Natural killer cell (primary cell): Measurements from ENCODE around the gene VPS4B. TPM values are rescaled to one million over a fixed set of nuclear protein-coding genes. Genes with fewer than 3 reads are reported as not detected.

Source experiments
- ATAC-seq, 3 donors: fragments of 150-1000 bp in 2 of 3; fragments of 200-7000 bp in 1 of 3; cut with Tn5 transposase; 1 replicate in 1 of 3; 2 replicates in 2 of 3; pipeline ENCODE4 v1.10.0; 2021; ENCODE audit warnings: mild to moderate bottlenecking in 2 of 3, moderate library complexity in 2 of 3
- DNase-seq, 2 donors: peaks; one replicate each; pipeline versions ENCODE4 v3.0.0 to v3.0.0-alpha.2; 2013 to 2021; ENCODE audit warnings: mixed read lengths in 1 of 2
- H3K27ac ChIP-seq: one replicate; pipeline ENCODE4 v1.5.1; 2013; ENCODE audit warnings: mild to moderate bottlenecking, low read length
- H3K27me3 ChIP-seq: one replicate; pipeline ENCODE4 v1.6.1; 2013; ENCODE audit warnings: low read length; ENCODE audit not compliant: control insufficient read depth, insufficient read depth
- H3K36me3 ChIP-seq: one replicate; pipeline ENCODE4 v1.6.1; 2013; ENCODE audit warnings: low read length; ENCODE audit not compliant: control insufficient read depth, insufficient read depth
- H3K4me1 ChIP-seq: one replicate; pipeline ENCODE4 v1.6.1; 2013; ENCODE audit warnings: low read length; ENCODE audit not compliant: control insufficient read depth, insufficient read depth
- H3K4me3 ChIP-seq: one replicate; pipeline ENCODE4 v1.5.1; 2013; ENCODE audit warnings: low read length
- H3K9me3 ChIP-seq: one replicate; pipeline ENCODE4 v1.6.1; 2013; ENCODE audit warnings: low read length; ENCODE audit not compliant: control insufficient read depth, insufficient read depth
- H3K27ac Mint-ChIP-seq, 2 donors: one replicate each; pipeline ENCODE4 v1.8.0; 2022; ENCODE audit warnings: mild to moderate bottlenecking in 2 of 2, mixed read lengths in 2 of 2, moderate library complexity in 1 of 2
- H3K27me3 Mint-ChIP-seq, 2 donors: one replicate each; pipeline ENCODE4 v1.8.0; 2022; ENCODE audit warnings: low read depth in 2 of 2, mixed read lengths in 2 of 2
- H3K36me3 Mint-ChIP-seq: one replicate; pipeline ENCODE4 v1.8.0; 2022; ENCODE audit warnings: mixed read lengths
- H3K4me1 Mint-ChIP-seq, 2 donors: one replicate each; pipeline ENCODE4 v1.8.0; 2022; ENCODE audit warnings: mixed read lengths in 2 of 2
- H3K4me3 Mint-ChIP-seq: one replicate; pipeline ENCODE4 v1.8.0; 2022; ENCODE audit warnings: mild to moderate bottlenecking, moderate library complexity, mixed read lengths
- H3K9me3 Mint-ChIP-seq, 2 donors: one replicate each; pipeline ENCODE4 v1.8.0; 2022; ENCODE audit warnings: mixed read lengths in 2 of 2
- CTCF ChIP-seq: fragments of 200-600 bp; IDR thresholded peaks from one replicate; pipeline ENCODE4 v1.8.0; 2022; ENCODE audit warnings: antibody characterized with exemption
- WGBS: methylation state at CpG from one replicate; pipeline ENCODE4 v1.1.7; 2013; ENCODE audit warnings: missing lambda C conversion rate; ENCODE audit not compliant: insufficient coverage; 5-methylcytosine and 5-hydroxymethylcytosine counted together
- intact Hi-C: fragments of 100-400 bp; cut with micrococcal nuclease; formaldehyde crosslinking; loops from one replicate; pipeline ENCODE4 v1.14.2; 2022
- total RNA-seq, 4 donors: library from RNA; stranded (reverse); fragments of 120-200 nt in 1 of 4; gene quantifications; one replicate each; pipeline versions ENCODE4 v1.2.3 to v1.2.4, GENCODE V29; 2013 to 2022

Gene VPS4B
- total RNA-seq, 3 donors from 2014 or later (not counting 1 experiment from before 2014, with no cell fraction given), result 101 to 128 (median 107) TPM

- H3K4me3 ChIP-seq, result no peak overlapping the region
- no peaks in the 10 kb centered on the region for H3K9me3 ChIP-seq
- WGBS, result 74% methylated on average over 2 of the region's 2 CpGs
- intact Hi-C loops, result no loop called here
- no peaks in the 10 kb centered on the region for H3K36me3 ChIP-seq
- H3K4me3 Mint-ChIP-seq, result no peak overlapping the region
- no peak overlapping the region for H3K27ac Mint-ChIP-seq
- H3K27me3 Mint-ChIP-seq, result peaks cover 19 to 56% of the 10 kb centered on the region in 2 donors
- no peak for TF ChIP-seq CTCF
- H3K9me3 Mint-ChIP-seq, result no peaks in the 10 kb centered on the region
- ATAC-seq, result no peak
- no peaks in the 10 kb centered on the region for H3K36me3 Mint-ChIP-seq
- H3K27ac ChIP-seq, result no peak overlapping the region
- no peak for DNase-seq
- H3K4me1 Mint-ChIP-seq, result no peaks in the 10 kb centered on the region
- peaks cover 8% of the 10 kb centered on the region for H3K27me3 ChIP-seq
- H3K4me1 ChIP-seq, result no peaks in the 10 kb centered on the region
Measured at GRCh38 chr18:63430526-63430925, 8.2 kb upstream of the VPS4B start.

GRCh38 chr18:63427558-63427957 lies 5.3 kb upstream of the VPS4B start:
- Mint-ChIP-seq H3K36me3 (no peaks in the 10 kb centered on the region), H3K4me1 (peaks cover 14 to 15% of the 10 kb centered on the region in 2 donors), H3K27me3 (peaks cover 14 to 43% of the 10 kb centered on the region in 2 donors), H3K9me3 (peaks cover 0 to 2% of the 10 kb centered on the region in 2 donors), H3K4me3 (no peak overlapping the region), H3K27ac (no peak overlapping the region)
- no peak overlapping the region for H3K4me3 ChIP-seq
- ATAC-seq, result no peak
- peaks cover 8% of the 10 kb centered on the region for H3K27me3 ChIP-seq
- 81% methylated on average over 4 of the region's 4 CpGs for WGBS
- no peak overlapping the region for H3K27ac ChIP-seq
- intact Hi-C loops, result no loop called here
- no peak for DNase-seq
- no peaks in the 10 kb centered on the region for H3K36me3 ChIP-seq
- no peak for TF ChIP-seq CTCF
- H3K9me3 ChIP-seq, result no peaks in the 10 kb centered on the region
- H3K4me1 ChIP-seq, result peaks cover 4% of the 10 kb centered on the region

DNA sequence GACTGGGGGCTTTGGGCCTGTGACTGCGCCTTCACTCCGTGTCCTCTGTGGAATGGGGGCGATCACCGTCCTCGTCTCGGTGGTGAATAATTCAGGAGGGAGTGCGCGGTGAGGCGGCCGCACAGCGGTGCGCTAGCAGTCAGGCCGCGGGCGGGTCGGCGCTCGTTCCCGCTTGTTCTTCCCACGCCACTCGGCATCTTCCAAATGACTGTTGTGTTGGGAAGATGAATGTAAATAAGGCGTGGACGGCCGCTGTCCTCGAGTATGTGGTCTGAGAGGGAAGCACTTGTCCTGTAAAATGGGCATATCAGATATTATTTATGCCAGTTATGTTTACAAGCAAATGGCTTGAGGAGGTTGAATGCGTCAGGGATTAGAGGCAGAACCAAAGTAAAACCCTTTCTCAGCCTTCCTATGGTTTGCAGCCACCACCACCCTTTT lies 608 bp upstream of the VPS4B start:
- Histone ChIP-seq H3K4me1 (peaks cover 13% of the 10 kb centered on the region), H3K9me3 (no peaks in the 10 kb centered on the region), H3K4me3 (peak overlapping the region; percentile 96), H3K36me3 (no peaks in the 10 kb centered on the region), H3K27me3 (no peaks in the 10 kb centered on the region), H3K27ac (peak overlapping the region; percentile 85)
- 3% methylated on average over 26 of the region's 26 CpGs for WGBS
- TF ChIP-seq CTCF, result no peak
- ATAC-seq (peak; percentile 43 to 51 (median 45)), DNase-seq (no peak)
- Mint-ChIP-seq H3K9me3 (peaks cover 0 to 2% of the 10 kb centered on the region in 2 donors), H3K36me3 (no peaks in the 10 kb centered on the region), H3K27ac (peak overlapping the region; percentile 97), H3K4me1 (peaks cover 19 to 28% of the 10 kb centered on the region in 2 donors), H3K4me3 (peak overlapping the region; percentile 96), H3K27me3 (peaks cover 3 to 10% of the 10 kb centered on the region in 2 donors)
- intact Hi-C loops, result loop anchor here (1.0 to 5.0 kb wide), 6 partner anchors 56 to 901 kb away; partner anchors contain the start of genes KDSR, PHLPP1 and ZCCHC2

- H3K36me3 Mint-ChIP-seq, result no peaks in the 10 kb centered on the region
- no peak for TF ChIP-seq CTCF
- H3K36me3 ChIP-seq, result peaks cover 9% of the 10 kb centered on the region
- H3K27ac ChIP-seq, result peak overlapping the region; percentile 85
- peak overlapping the region; percentile 96 for H3K4me3 Mint-ChIP-seq
- intact Hi-C loops, result loop anchor here (1.0 to 5.0 kb wide), 5 partner anchors 21 to 899 kb away; partner anchors contain the start of genes PHLPP1 and ZCCHC2
- peaks cover 19 to 28% of the 10 kb centered on the region in 2 donors for H3K4me1 Mint-ChIP-seq
- WGBS, result 2% methylated on average over 3 of the region's 6 CpGs
- peak in 1 of 2 donors; percentile 27 for DNase-seq
- no peaks in the 10 kb centered on the region for H3K27me3 Mint-ChIP-seq
- no peak for ATAC-seq
- peaks cover 13% of the 10 kb centered on the region for H3K4me1 ChIP-seq
- peak overlapping the region; percentile 97 for H3K27ac Mint-ChIP-seq
- peak overlapping the region; percentile 96 for H3K4me3 ChIP-seq
- no peaks in the 10 kb centered on the region for H3K9me3 ChIP-seq
- peaks cover 0 to 2% of the 10 kb centered on the region in 2 donors for H3K9me3 Mint-ChIP-seq
- no peaks in the 10 kb centered on the region for H3K27me3 ChIP-seq
Measured at GRCh38 chr18:63421514-63421913, 762 bp downstream of the VPS4B start.
